HUES64 (cell line): ENCODE data around the gene LRRFIP1.

Experiments used
- H3K27ac ChIP-seq: 2 replicates; pipeline ENCODE4 v1.7.0; 2013; ENCODE audit warnings: low read depth, low read length, inconsistent platforms
- H3K27me3 ChIP-seq: 2 replicates; pipeline ENCODE4 v1.6.1; 2013; ENCODE audit warnings: mild to moderate bottlenecking, low read length; ENCODE audit not compliant: insufficient read depth
- H3K36me3 ChIP-seq: 2 replicates; pipeline ENCODE4 v1.6.1; 2013; ENCODE audit warnings: mild to moderate bottlenecking, low read length; ENCODE audit not compliant: insufficient read depth
- H3K4me1 ChIP-seq: 2 replicates; pipeline ENCODE4 v1.6.1; 2013; ENCODE audit warnings: mild to moderate bottlenecking, low read length, moderate library complexity; ENCODE audit not compliant: insufficient read depth
- H3K4me3 ChIP-seq: 2 replicates; pipeline ENCODE4 v1.5.1; 2013; ENCODE audit warnings: mild to moderate bottlenecking, low read length, moderate library complexity
- H3K9ac ChIP-seq: 2 replicates; pipeline ENCODE4 v1.6.1; 2013; ENCODE audit warnings: mild to moderate bottlenecking, low read depth, low read length
- H3K9me3 ChIP-seq: 2 replicates; pipeline ENCODE4 v1.6.1; 2013; ENCODE audit warnings: low read depth, low read length; ENCODE audit not compliant: insufficient read depth
- WGBS: fragments of 150-250, 120-280 bp; methylation state at CpG from one replicate; pipeline ENCODE4 v1.1.7; 2013; ENCODE audit warnings: missing lambda C conversion rate; 5-methylcytosine and 5-hydroxymethylcytosine counted together

The LRRFIP1 gene

GRCh38 chr2:237701033-237701858 is 73.9 kb downstream of the LRRFIP1 start:
- H3K27me3 ChIP-seq, result no peaks in the 10 kb centered on the region
- H3K27ac ChIP-seq, result peak overlapping the region; percentile 90; the same call in 1 of the 2 replicates
- H3K4me1 ChIP-seq, result peaks cover 49% of the 10 kb centered on the region
- H3K9me3 ChIP-seq, result no peaks in the 10 kb centered on the region
- WGBS, result 89% methylated on average over 17 of the region's 17 CpGs
- H3K4me3 ChIP-seq, result no peak overlapping the region
- H3K36me3 ChIP-seq, result no peaks in the 10 kb centered on the region
- H3K9ac ChIP-seq, result peak overlapping the region; percentile 35; the same call in 1 of the 2 replicates

DNA sequence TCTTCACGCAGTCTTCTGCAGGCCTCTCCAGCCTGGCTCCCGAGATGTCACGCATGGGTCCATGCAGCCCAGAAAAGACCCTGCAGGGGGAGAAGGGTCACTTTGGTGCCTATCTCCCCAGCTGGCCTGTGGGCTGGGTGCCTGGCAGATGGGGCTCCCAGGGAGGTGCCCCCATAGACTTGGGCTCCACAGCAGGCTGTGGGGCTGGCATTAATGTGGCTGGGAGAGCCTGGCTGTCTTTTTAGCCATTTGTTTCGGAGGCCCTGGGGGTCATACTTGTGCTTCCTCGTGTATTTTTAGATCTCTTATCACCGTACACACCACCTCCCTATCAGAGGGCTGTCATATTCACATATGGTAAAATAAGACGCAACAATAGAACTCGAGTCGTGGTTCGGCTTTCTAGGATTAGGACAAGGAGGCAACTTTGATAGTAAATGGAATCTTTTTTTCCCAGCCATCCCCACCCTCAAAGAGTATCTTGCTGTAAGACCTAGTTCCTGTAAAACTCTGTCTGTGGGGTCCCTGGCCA is 74.5 kb downstream of the LRRFIP1 start:
- H3K4me3 ChIP-seq, result peak overlapping the region; percentile 25; the same call in 1 of the 2 replicates
- H3K9me3 ChIP-seq, result no peaks in the 10 kb centered on the region
- H3K27me3 ChIP-seq, result no peaks in the 10 kb centered on the region
- no peaks in the 10 kb centered on the region for H3K36me3 ChIP-seq
- H3K4me1 ChIP-seq, result peaks cover 43% of the 10 kb centered on the region
- 81% methylated on average over 6 of the region's 10 CpGs for WGBS
- H3K9ac ChIP-seq, result peak overlapping the region; percentile 35
- H3K27ac ChIP-seq, result peak overlapping the region; percentile 90

DNA sequence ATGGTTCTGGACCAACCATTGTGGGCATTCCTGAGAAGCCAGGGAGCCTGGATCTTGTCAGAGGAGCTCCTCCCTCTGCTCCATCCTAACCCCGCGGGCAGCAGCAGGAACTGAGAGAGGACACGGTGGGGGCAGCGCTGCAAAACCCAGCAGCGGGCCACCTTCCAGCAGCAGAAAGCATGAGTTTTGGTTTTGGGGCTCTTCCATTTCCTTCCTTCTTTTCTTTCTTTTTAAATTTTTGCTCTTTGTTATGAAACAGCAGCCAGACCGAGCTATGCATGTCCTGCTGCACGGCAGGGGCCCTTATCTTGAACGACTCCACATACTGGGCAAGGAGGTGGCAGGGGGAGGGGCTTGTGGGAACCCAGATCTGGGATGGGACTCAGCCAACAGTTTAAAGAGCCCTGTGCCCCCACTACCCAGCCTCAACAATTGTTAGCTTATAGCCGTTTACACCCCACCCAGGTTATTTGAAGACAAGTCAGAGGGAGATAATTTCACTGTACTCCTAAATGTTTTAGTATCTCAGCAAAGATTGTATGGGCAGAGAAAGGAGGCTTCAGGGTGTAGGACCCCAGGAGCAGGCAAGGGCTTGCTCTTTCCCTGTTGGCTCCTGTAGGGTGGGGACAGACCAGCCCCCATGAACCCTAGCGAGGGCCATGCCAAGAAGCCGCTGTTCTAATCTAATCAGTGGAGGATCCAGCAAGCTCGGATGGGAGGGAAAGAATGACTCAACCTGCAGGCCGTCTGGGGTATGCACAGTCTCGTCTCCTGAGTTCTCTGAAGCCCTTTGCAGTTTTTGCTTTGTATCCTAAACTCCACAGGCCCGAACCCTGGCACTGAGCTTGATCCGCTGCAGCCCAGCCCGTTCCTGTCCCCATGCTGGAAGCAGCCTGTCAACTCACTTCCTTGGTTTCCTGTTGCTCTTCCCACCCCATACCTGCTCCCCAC is 75.3 kb downstream of the LRRFIP1 start:
- Histone ChIP-seq H3K36me3 (no peaks in the 10 kb centered on the region), H3K27me3 (no peaks in the 10 kb centered on the region), H3K9me3 (no peaks in the 10 kb centered on the region), H3K4me3 (peak overlapping the region; percentile 25), H3K4me1 (peaks cover 43% of the 10 kb centered on the region), H3K9ac (peak overlapping the region; percentile 35), H3K27ac (peak overlapping the region; percentile 90)
- 29% methylated on average over 17 of the region's 17 CpGs for WGBS

DNA sequence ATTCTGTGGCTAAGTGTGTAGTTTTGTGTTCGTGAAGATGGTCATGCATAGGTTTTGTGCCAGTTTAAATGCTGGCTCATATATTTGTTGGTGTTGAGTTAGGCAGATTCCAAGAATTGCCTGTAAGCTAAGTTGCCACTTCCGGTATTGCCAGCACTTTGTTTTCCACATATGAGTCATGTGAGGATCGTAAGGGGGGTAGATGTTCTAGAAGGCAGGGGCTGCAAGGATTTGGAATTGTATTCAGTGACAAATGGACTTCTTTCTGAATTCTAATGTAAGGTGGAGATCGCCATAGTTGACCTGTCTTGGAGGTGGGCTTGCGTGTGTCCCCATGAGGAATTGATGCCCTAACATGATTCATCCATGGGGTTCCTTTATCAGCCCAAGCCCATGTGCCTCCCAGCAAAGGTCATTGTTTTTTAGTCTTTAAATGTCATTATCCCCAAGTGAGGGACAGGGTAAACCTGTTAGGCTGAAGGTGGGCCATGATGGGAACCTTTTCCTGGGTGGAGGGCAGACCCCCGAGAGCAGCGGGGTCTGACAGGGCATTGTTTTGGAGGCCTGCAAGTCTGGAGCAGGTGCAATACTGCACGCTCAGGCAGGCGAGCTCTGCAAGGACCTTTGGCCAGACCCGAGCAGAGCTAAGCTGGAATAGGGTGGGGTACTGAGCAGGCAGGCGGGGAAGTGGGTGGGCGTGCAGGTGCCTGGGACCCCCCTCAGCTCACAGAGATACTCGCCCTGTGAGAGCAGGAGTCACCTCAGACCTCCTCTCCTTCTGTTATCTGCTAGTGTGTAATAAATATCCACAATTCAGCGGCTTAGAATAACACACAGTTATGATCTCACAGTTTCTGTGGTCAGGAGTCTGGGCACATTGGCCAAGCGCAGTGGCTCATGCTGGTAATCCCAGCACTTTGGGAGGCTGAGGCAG is 77.4 kb downstream of the LRRFIP1 start:
- peaks cover 37% of the 10 kb centered on the region for H3K4me1 ChIP-seq
- WGBS, result 93% methylated on average over 15 of the region's 15 CpGs
- peaks cover 4% of the 10 kb centered on the region; the same call in 1 of the 2 replicates for H3K36me3 ChIP-seq
- H3K27ac ChIP-seq, result no peak overlapping the region
- H3K4me3 ChIP-seq, result no peak overlapping the region
- no peaks in the 10 kb centered on the region for H3K9me3 ChIP-seq
- no peaks in the 10 kb centered on the region for H3K27me3 ChIP-seq
- H3K9ac ChIP-seq, result no peak overlapping the region

DNA sequence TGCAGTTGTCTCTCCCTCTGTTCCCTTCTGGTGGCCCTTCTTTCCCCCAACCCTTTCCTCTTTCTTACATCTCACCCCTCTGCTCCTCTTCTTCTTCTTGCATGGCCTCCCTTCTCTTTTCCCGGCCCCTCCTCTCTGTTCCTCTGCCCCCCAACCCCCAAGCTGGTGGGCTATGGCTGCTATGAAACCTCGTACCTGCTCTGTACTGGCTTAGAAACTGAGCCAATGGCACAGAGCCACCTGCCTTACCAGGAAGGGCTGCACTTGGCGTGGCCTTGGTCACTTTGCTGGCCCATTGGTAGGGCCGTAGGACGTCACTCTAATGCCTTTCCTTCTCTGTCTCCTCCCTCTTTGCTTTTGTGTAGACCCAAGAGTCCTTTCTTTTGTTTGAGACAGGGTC is 78.9 kb downstream of the LRRFIP1 start:
- no peak overlapping the region for H3K27ac ChIP-seq
- H3K4me1 ChIP-seq, result peaks cover 23% of the 10 kb centered on the region
- peaks cover 7% of the 10 kb centered on the region for H3K36me3 ChIP-seq
- H3K9me3 ChIP-seq, result no peaks in the 10 kb centered on the region
- H3K27me3 ChIP-seq, result no peaks in the 10 kb centered on the region
- 93% methylated on average over 5 of the region's 5 CpGs for WGBS
- no peak overlapping the region for H3K4me3 ChIP-seq
- H3K9ac ChIP-seq, result no peak overlapping the region

DNA sequence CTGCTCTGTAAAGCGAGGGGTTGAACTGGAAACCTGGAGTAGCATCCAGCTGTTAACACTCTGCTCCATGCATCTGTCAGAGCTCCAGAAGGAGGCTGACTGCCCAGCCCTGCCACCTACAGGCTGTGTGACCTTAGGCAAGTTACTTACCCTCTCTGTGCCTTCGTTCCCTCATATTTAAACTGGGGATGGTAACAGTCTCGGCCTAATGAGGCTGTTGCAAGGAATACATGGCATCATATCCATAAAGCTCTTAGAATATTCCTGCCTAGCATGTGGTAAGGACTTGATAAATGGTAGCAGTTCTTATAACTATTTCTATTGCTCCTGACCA is 80.6 kb downstream of the LRRFIP1 start:
- H3K4me3 ChIP-seq, result no peak overlapping the region
- H3K9ac ChIP-seq, result no peak overlapping the region
- no peaks in the 10 kb centered on the region for H3K9me3 ChIP-seq
- WGBS, result 88% methylated on average over 3 of the region's 3 CpGs
- H3K27ac ChIP-seq, result no peak overlapping the region
- peaks cover 9% of the 10 kb centered on the region for H3K4me1 ChIP-seq
- H3K27me3 ChIP-seq, result no peaks in the 10 kb centered on the region
- peaks cover 8% of the 10 kb centered on the region for H3K36me3 ChIP-seq

GRCh38 chr2:237708491-237708890 is 81.1 kb downstream of the LRRFIP1 start:
- H3K36me3 ChIP-seq, result peaks cover 8% of the 10 kb centered on the region
- H3K9ac ChIP-seq, result no peak overlapping the region
- peaks cover 7% of the 10 kb centered on the region for H3K4me1 ChIP-seq
- H3K4me3 ChIP-seq, result no peak overlapping the region
- no peaks in the 10 kb centered on the region for H3K27me3 ChIP-seq
- no peak overlapping the region for H3K27ac ChIP-seq
- 95% methylated on average over 27 of the region's 27 CpGs for WGBS
- H3K9me3 ChIP-seq, result no peaks in the 10 kb centered on the region

DNA sequence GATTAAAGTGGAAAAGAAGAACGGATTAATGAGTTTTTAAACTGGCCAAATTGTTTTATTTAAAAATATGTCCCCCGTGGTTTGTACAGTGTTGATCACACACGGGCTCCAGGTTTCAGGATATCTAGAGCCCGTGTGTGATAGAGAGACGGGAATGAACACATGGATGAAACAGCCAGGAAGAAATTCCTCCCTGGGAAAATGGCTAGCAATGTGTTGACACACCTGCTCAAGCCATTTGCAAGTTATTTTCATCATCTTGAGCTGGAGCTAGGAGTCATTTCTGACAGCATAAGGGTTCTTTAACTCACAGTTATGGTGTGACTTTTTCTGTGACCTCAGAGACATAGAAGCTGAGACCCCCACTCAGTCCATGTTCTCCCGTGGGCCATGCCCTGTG is 81.6 kb downstream of the LRRFIP1 start:
- Histone ChIP-seq H3K27ac (no peak overlapping the region), H3K9ac (no peak overlapping the region), H3K4me3 (no peak overlapping the region), H3K27me3 (no peaks in the 10 kb centered on the region), H3K9me3 (no peaks in the 10 kb centered on the region), H3K36me3 (peaks cover 8% of the 10 kb centered on the region), H3K4me1 (peaks cover 7% of the 10 kb centered on the region)
- WGBS, result 95% methylated on average over 6 of the region's 6 CpGs

- Histone ChIP-seq H3K9ac (no peak overlapping the region), H3K4me3 (no peak overlapping the region), H3K27me3 (no peaks in the 10 kb centered on the region), H3K9me3 (no peaks in the 10 kb centered on the region), H3K36me3 (peaks cover 8% of the 10 kb centered on the region), H3K27ac (no peak overlapping the region), H3K4me1 (peaks cover 30% of the 10 kb centered on the region)
- 94% methylated on average over 31 of the region's 31 CpGs for WGBS
Observed at GRCh38 chr2:237711458-237712150, 84.2 kb downstream of the LRRFIP1 start.
